GM18861 (cell line): ENCODE measurements around the gene STK32A.

ENCODE experiments used
- ATAC-seq: cut with Tn5 transposase; IDR thresholded peaks from one replicate; pipeline ENCODE4 v1.9.1; 2021; ENCODE audit not compliant: unreplicated experiment

STK32A gene

GRCh38 chr5:147248561-147248960 is 13.7 kb downstream of the STK32A start:
- no peak for ATAC-seq

DNA sequence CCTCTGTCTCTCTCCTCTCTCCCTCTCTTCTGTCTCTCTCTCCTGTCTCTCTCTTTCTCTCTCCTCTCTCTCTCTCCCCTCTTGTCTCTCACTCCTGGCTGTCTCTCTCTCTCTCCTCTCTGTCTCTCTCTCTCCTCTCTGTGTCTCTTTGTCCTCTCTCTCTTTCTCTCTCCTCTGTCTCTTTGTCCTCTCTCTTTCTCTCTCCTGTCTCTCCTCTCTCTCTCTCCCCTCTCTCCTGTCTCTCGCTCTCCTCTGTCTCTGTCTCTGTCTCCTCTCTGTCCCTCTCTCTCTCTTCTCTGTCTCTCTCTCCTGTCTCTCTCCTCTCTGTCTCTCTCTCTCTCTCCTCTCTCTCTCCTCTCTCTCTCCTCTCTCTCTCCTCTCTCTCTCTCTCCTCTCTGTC is 25.0 kb downstream of the STK32A start:
- no peak for ATAC-seq

GRCh38 chr5:147267082-147267832 is 32.4 kb downstream of the STK32A start:
- no peak for ATAC-seq

- ATAC-seq = no peak
These were observed 41.7 kb downstream of the STK32A start for GRCh38 chr5:147276497-147276896.

GRCh38 chr5:147286296-147286695 is 51.5 kb downstream of the STK32A start:
- no peak for ATAC-seq

- ATAC-seq = no peak
These were observed 52.3 kb downstream of the STK32A start for GRCh38 chr5:147287110-147287509.

GRCh38 chr5:147290261-147290660 is 55.4 kb downstream of the STK32A start:
- ATAC-seq = no peak

DNA sequence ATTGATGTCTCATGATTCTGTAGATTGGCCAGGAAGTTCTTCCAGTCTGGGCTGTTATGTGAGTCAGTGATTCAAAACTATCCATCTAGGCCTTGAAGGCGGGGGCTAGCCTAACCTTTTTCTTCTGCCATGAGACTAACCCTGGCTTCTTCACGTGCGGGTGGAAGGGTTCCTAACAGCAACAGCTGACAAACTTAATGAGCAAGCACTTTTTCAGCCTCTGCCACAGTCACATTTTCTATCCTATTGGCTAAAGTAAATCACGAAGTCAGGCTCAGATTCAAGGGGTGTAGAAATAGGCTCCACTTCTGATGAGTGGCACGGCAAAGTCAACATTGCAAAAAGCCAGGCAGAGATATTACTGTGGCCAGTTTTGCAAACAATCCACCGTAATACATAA is 68.4 kb downstream of the STK32A start:
- ATAC-seq = no peak

DNA sequence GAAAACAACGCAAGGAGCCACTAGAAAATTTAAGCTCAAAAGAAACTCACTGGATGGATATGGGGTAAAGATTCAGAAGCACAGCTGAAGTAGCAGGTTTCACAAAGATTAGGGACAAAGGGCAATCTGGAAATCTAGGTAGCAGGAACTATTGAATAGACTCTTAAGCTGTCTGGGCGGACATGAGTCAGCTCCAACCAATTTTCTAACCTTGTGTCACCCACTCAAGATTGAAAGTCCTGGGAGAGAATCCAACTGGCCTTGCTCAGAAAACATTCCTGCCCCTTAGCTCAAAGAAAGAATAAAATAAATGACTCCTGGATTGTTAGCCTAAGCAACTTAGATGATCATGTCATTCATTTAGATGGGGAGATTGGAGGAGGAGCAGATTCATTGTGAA is 69.2 kb downstream of the STK32A start:
- no peak for ATAC-seq

GRCh38 chr5:147305147-147305546 is 70.3 kb downstream of the STK32A start:
- no peak for ATAC-seq

DNA sequence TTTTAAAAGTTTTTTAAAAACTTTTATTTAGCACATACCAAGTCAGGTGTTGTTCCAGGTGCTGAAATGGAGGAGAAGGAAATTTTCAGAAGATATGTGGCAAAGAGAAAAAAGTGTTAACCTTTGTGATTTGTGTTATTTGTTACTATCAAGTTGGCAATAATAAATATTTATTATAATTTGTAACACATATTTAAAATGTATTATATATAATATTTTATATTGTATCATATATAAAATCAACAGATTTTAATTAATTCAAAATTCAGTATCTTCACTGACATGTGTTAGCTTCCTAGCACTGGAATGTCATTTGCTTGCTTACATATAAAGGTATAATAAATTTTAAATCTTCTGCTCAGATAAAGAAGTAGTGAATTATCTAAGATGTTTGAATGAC is 71.5 kb downstream of the STK32A start:
- no peak for ATAC-seq

DNA sequence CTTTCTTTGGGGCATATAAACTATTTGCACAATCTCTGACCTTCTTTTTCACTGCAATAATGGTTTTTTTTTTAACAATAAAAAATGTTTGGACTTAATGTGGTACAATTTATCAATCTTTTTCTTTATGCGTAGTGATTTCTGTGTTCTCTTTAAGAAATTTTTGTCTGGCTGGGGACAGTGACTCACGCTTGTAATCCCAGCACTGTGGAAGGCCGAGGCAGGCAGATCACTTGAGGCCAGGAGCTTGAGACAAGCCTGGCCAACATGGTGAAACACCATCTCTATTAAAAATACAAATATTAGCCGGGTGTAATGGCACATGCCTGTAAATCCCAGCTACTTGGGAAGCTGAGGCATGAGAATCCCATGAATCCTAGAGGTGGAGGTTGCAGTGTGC is 72.3 kb downstream of the STK32A start:
- ATAC-seq = no peak

- ATAC-seq = no peak
These were observed 74.8 kb downstream of the STK32A start for GRCh38 chr5:147309621-147310020.

GRCh38 chr5:147310059-147310704 is 75.4 kb downstream of the STK32A start:
- ATAC-seq = no peak

GRCh38 chr5:147317978-147318684 is 83.3 kb downstream of the STK32A start:
- no peak for ATAC-seq

GRCh38 chr5:147321569-147321968 is 86.7 kb downstream of the STK32A start:
- ATAC-seq = no peak

DNA sequence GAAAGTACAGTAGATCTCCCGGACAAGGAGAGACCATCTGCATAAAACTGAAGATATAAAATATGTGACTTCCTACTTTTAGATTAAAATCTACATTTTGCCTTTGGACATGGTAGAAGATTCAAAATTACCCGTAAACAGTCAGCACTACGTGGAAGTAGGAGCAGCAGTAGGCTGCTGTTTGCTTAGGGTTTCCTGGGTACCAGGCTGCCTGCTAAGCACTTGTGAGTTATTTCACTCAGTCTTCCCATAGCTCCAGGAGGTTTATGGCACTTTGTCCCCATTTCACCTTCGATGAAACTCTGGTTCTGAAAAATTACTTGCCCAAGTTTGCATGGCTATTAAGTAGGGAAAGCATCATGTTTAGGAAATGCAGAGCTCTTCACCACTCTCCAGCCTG is 92.6 kb downstream of the STK32A start:
- ATAC-seq = no peak

DNA sequence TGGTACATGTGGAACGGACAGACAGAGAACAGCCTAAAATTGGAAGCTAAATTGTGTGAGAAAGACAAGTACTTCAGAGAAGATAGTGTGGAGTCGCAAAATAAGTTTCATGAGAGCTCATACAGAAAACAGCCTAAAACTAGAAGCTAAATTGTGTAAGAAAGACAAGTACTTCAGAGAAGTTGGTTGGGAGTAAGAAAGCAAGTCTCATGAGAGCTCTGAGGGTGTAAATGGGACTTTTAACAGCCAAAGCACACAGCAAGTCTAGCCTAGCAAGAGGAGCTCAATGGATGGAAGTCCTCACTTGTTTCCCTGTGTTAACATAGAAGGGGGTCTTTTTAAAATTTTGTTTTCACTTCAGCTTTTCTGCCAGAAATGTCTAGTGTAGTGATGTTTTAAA is 93.1 kb downstream of the STK32A start:
- no peak for ATAC-seq

GRCh38 chr5:147332658-147333057 is 97.8 kb downstream of the STK32A start:
- peak; percentile 82 for ATAC-seq

DNA sequence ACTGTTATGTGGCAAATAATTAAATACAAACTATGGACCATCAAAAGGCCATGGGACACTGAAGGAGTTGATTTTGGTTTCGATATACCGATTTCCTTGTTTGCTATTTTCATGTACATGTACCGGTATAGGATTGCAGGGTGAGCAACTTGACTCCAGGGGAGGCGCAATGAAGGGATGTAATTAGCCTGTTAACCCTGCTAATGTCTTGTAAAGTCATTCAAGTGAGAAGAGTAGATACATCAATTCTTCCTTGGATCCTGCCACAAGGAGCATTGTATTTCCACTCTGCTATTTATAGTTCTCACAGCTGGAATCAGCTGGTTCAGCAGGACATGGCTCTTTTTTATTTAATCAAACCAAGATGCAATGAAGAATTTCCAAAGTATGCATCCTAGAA is 102.0 kb downstream of the STK32A start:
- ATAC-seq = no peak

DNA sequence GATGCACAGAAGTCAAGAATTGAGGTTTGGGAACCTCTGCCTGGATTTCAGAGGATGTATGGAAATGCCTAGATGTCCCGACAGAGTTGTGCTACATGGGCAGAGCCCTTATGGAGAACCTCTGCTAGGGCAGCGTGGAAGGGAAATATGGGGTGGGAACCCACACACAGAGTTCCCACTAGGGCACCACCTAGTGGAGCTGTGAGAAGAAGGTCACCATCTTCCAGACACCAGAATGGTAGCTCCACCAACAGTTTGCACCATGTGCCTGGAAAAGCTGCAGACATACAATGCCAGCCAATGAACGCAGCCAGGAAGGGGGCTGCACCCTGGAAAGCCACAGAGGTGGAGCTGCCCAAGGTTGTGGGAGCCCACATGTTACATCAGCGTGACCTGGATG is 104.5 kb downstream of the STK32A start:
- ATAC-seq = no peak

DNA sequence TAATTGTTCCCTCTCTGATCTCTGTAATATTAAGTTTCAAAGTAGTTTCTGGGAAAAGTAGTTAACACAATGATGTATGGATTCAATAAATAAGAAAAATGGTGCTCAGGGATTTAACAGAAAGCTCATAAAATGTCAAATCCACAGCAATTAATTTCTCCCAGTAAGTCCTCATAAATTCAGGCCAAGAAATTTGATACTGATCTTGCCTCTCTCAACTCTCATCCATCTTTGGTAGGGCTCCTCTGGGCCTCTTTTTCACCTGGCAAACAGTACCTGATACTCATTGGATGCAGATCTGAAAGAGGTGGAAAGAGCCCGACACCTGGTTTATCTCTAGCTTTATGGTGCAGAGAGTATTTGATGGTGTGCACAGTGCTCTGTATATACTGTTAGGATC is 106.1 kb downstream of the STK32A start:
- ATAC-seq = no peak
